ENCODE measurements around the gene BCL2L2. TPM values are rescaled to one million over a fixed set of nuclear protein-coding genes. Genes with fewer than 3 reads are reported as not detected.

The BCL2L2 gene
- 19.4 to 23.1 TPM (median 21.3 TPM) in 5 replicates for total RNA-seq (2022; extraction: Qiagen RNA extraction; ENCODE audit: low read depth)

GRCh38 chr14:23306412-23307145 is at the start of gene BCL2L2:
BCL2L2 (plus strand) TSS chr14:23306833; CDS start chr14:23307768, 935 bp downstream.

GRCh38 chr14:23286020-23286901 is 20.4 kb upstream of the BCL2L2 start, which contains the start of gene HOMEZ:
HOMEZ (minus strand) TSS chr14:23286132; CDS start chr14:23285952, 180 bp downstream.

GRCh38 chr14:23302290-23303225 is 4.1 kb upstream of the BCL2L2 start, which contains the start of gene PPP1R3E:
PPP1R3E (minus strand) TSS chr14:23302859; CDS start chr14:23302576, 283 bp downstream.

GRCh38 chr14:23320584-23321571 is 14.2 kb downstream of the BCL2L2 start, which contains the start of gene PABPN1:
PABPN1 (plus strand) TSS chr14:23321457; CDS start chr14:23321470, 13 bp downstream.

GRCh38 chr14:23352506-23353432 is 46.1 kb downstream of the BCL2L2 start, which contains the start of gene SLC22A17:
SLC22A17 (minus strand) TSS chr14:23352887.

Other genes starting within 250 kb of the BCL2L2 start
- gene CDH24, start 249.3 kb upstream of the BCL2L2 start, total RNA-seq (2022; extraction: Qiagen RNA extraction; ENCODE audit: low read depth): 3.4 to 6.1 TPM (median 4.9 TPM) in 5 replicates
- 109 to 121 TPM (median 111 TPM) in 5 replicates for gene ACIN1, start 211.7 kb upstream of the BCL2L2 start, total RNA-seq (2022; extraction: Qiagen RNA extraction; ENCODE audit: low read depth)
- gene C14orf119, start 211.3 kb upstream of the BCL2L2 start, total RNA-seq (2022; extraction: Qiagen RNA extraction; ENCODE audit: low read depth): 77.8 to 107 TPM (median 105 TPM) in 5 replicates
- gene CIROP, start 201.8 kb upstream of the BCL2L2 start, total RNA-seq (2022; extraction: Qiagen RNA extraction; ENCODE audit: low read depth): not detected in 5 replicates
- gene CEBPE, start 187.6 kb upstream of the BCL2L2 start, total RNA-seq (2022; extraction: Qiagen RNA extraction; ENCODE audit: low read depth): 0.05 to 0.06 TPM in 2 of 5 replicates, not detected in the others
- 0.25 to 0.69 TPM (median 0.34 TPM) in 5 replicates for gene SLC7A8, start 123.2 kb upstream of the BCL2L2 start, total RNA-seq (2022; extraction: Qiagen RNA extraction; ENCODE audit: low read depth)
- gene RNF212B, start 68.9 kb upstream of the BCL2L2 start, total RNA-seq (2022; extraction: Qiagen RNA extraction; ENCODE audit: low read depth): not detected in 5 replicates
- gene HOMEZ, start 20.7 kb upstream of the BCL2L2 start, total RNA-seq (2022; extraction: Qiagen RNA extraction; ENCODE audit: low read depth): 6.6 to 9.4 TPM (median 8.4 TPM) in 5 replicates
- 3.3 to 5.4 TPM (median 4.4 TPM) in 5 replicates for gene PPP1R3E, start 4.0 kb upstream of the BCL2L2 start, total RNA-seq (2022; extraction: Qiagen RNA extraction; ENCODE audit: low read depth)
- gene PABPN1, start 14.6 kb downstream of the BCL2L2 start, total RNA-seq (2022; extraction: Qiagen RNA extraction; ENCODE audit: low read depth): 140 to 168 TPM (median 158 TPM) in 5 replicates
- 5.8 to 7.9 TPM (median 6.6 TPM) in 5 replicates for gene SLC22A17, start 46.1 kb downstream of the BCL2L2 start, total RNA-seq (2022; extraction: Qiagen RNA extraction; ENCODE audit: low read depth)
- not detected in 5 replicates for gene EFS, start 58.3 kb downstream of the BCL2L2 start, total RNA-seq (2022; extraction: Qiagen RNA extraction; ENCODE audit: low read depth)
- gene IL25, start 66.0 kb downstream of the BCL2L2 start, total RNA-seq (2022; extraction: Qiagen RNA extraction; ENCODE audit: low read depth): not detected in 5 replicates
- gene CMTM5, start 70.2 kb downstream of the BCL2L2 start, total RNA-seq (2022; extraction: Qiagen RNA extraction; ENCODE audit: low read depth): not detected in 5 replicates
- not detected in 5 replicates for gene MYH6, start 101.4 kb downstream of the BCL2L2 start, total RNA-seq (2022; extraction: Qiagen RNA extraction; ENCODE audit: low read depth)
- gene MYH7, start 128.8 kb downstream of the BCL2L2 start, total RNA-seq (2022; extraction: Qiagen RNA extraction; ENCODE audit: low read depth): not detected in 5 replicates
- 64.5 to 68.9 TPM (median 66.7 TPM) in 5 replicates for gene NGDN, start 162.9 kb downstream of the BCL2L2 start, total RNA-seq (2022; extraction: Qiagen RNA extraction; ENCODE audit: low read depth)
- gene ZFHX2, start 244.9 kb downstream of the BCL2L2 start, total RNA-seq (2022; extraction: Qiagen RNA extraction; ENCODE audit: low read depth): 0.36 to 1.7 TPM (median 1.5 TPM) in 5 replicates
- gene THTPA, start 249.4 kb downstream of the BCL2L2 start, total RNA-seq (2022; extraction: Qiagen RNA extraction; ENCODE audit: low read depth): 12.8 to 14.9 TPM (median 13.5 TPM) in 5 replicates